ENCODE results near the gene NFATC2. TPM values are rescaled to one million over a fixed set of nuclear protein-coding genes. Genes with fewer than 3 reads are reported as not detected.

The NFATC2 gene
- total and polyA plus RNA-seq, 2 of the 8 experiments (the other 6 are each of a cell fraction or from before 2014, with no cell fraction given): 0.27 to 0.91 TPM

- TF ChIP-seq CTCF (IDR thresholded peaks at IDR 0.05; ENCODE audit: control extremely low read depth in 1 of 3, insufficient read depth in 1 of 3, low read depth in 1 of 3, low read length in 3 of 3): no peak
- TF ChIP-seq TEAD4 (IDR thresholded peaks at IDR 0.05; ENCODE audit: low read depth, low read length): no peak
- no peak for TF ChIP-seq CHD7 (IDR thresholded peaks at IDR 0.05; ENCODE audit: insufficient replicate concordance, low read length)
- TF ChIP-seq BCL11A (IDR thresholded peaks at IDR 0.05; ENCODE audit: low read depth in 2 of 2, low read length in 2 of 2): no peak
- no peak for TF ChIP-seq CEBPB (IDR thresholded peaks at IDR 0.05; ENCODE audit: low read depth, low read length)
- no peak for TF ChIP-seq CREB1 (IDR thresholded peaks at IDR 0.05)
- no peak for TF ChIP-seq EZH2 (IDR thresholded peaks at IDR 0.05; ENCODE audit: low read depth, low read length, severe bottlenecking)
- TF ChIP-seq HDAC6 (IDR thresholded peaks at IDR 0.05; ENCODE audit: low read depth, low read length): no peak
These were observed 98.1 kb downstream of the NFATC2 start (continued) for GRCh38 chr20:51444467-51444866.
